Cardiac fibroblast (primary cell): Measurements from ENCODE around the gene KRTAP10-4.
"Not testable (repeated sequence)": the region's sequence is repeated elsewhere in the genome, so short reads cannot be mapped to it uniquely, and the experiment has no call there.

Experiments
- DNase-seq, 2 donors: peaks; one replicate each; pipeline versions ENCODE4 v3.0.0 to v3.0.0-alpha.2; 2010; ENCODE audit warnings: low read depth in 2 of 2
- H3K4me3 ChIP-seq, 2 donors: replicated peaks in 1 of 2; 1 replicate in 1 of 2; 2 replicates in 1 of 2; pipeline ENCODE4 v1.5.1; 2011; ENCODE audit warnings: low read depth in 2 of 2, low read length in 2 of 2, mild to moderate bottlenecking in 2 of 2, moderate library complexity in 1 of 2
- CTCF ChIP-seq: IDR thresholded peaks from one replicate; pipeline ENCODE4 v1.5.1; 2011; ENCODE audit warnings: low read depth, mild to moderate bottlenecking, low read length, inconsistent platforms

The KRTAP10-4 gene

GRCh38 chr21:44552136-44552535 is 21.4 kb upstream of the KRTAP10-4 start:
- no peak for TF ChIP-seq CTCF
- no peak for DNase-seq
- no peak overlapping the region for H3K4me3 ChIP-seq

- no peak for TF ChIP-seq CTCF
- no peak overlapping the region for H3K4me3 ChIP-seq
- DNase-seq: no peak
Measured at GRCh38 chr21:44552681-44553080, 20.8 kb upstream of the KRTAP10-4 start.

- TF ChIP-seq CTCF: no peak
- H3K4me3 ChIP-seq: no peak overlapping the region
- no peak for DNase-seq
Measured at GRCh38 chr21:44555200-44555875, 18.2 kb upstream of the KRTAP10-4 start.

GRCh38 chr21:44556879-44557278 is 16.6 kb upstream of the KRTAP10-4 start:
- DNase-seq: no peak
- no peak for TF ChIP-seq CTCF
- H3K4me3 ChIP-seq: no peak overlapping the region

- no peak overlapping the region for H3K4me3 ChIP-seq
- no peak for TF ChIP-seq CTCF
- DNase-seq: no peak
Measured at GRCh38 chr21:44557491-44558328, 15.8 kb upstream of the KRTAP10-4 start.

- DNase-seq, H3K4me3 ChIP-seq: not testable (repeated sequence)
Measured at GRCh38 chr21:44558329-44558675, 15.2 kb upstream of the KRTAP10-4 start.

GRCh38 chr21:44558695-44559094 is 14.8 kb upstream of the KRTAP10-4 start, which contains the start of gene KRTAP10-3:
Gene KRTAP10-3, minus strand, starts transcription at chr21:44558795. Its CDS starts 80 bp downstream, at chr21:44558715.
- TF ChIP-seq CTCF: no peak
- H3K4me3 ChIP-seq: no peak within 1 kb of the TSS
- DNase-seq: no peak
